ENCODE data around the gene PRAC2. TPM values are rescaled to one million over a fixed set of nuclear protein-coding genes. Genes with fewer than 3 reads are reported as not detected.

PRAC2 gene
- total RNA-seq, 2 donors from 2014 or later = 10.1 to 11.7 TPM

- intact Hi-C loops (cut with DNase I, micrococcal nuclease) = no loop called here
- DNase-seq = no peak
- no peak for ATAC-seq
Observed at GRCh38 chr17:48749621-48750553, 26.9 kb downstream of the PRAC2 start.

- peak; percentile 66 for ATAC-seq
- no peak for DNase-seq
- intact Hi-C loops (cut with DNase I, micrococcal nuclease) = no loop called here
Observed at GRCh38 chr17:48751172-48751571, 28.2 kb downstream of the PRAC2 start.

GRCh38 chr17:48751733-48752398 lies 28.9 kb downstream of the PRAC2 start:
- no peak for ATAC-seq
- intact Hi-C loops (cut with DNase I, micrococcal nuclease) = no loop called here
- DNase-seq = no peak

GRCh38 chr17:48752399-48753288 lies 29.7 kb downstream of the PRAC2 start:
- DNase-seq (no peak), ATAC-seq (no peak)
- intact Hi-C loops (cut with DNase I, micrococcal nuclease) = no loop called here

GRCh38 chr17:48753794-48754499 lies 31.0 kb downstream of the PRAC2 start:
- intact Hi-C loops (cut with DNase I, micrococcal nuclease) = no loop called here
- ATAC-seq (no peak), DNase-seq (no peak)

- intact Hi-C loops (cut with DNase I, micrococcal nuclease) = no loop called here
- no peak for DNase-seq
- ATAC-seq = no peak
Observed at GRCh38 chr17:48754500-48755261, 31.7 kb downstream of the PRAC2 start.

GRCh38 chr17:48755356-48755755 lies 32.4 kb downstream of the PRAC2 start:
- no peak for ATAC-seq
- DNase-seq = no peak
- intact Hi-C loops (cut with DNase I, micrococcal nuclease) = no loop called here

- intact Hi-C loops (cut with DNase I, micrococcal nuclease) = no loop called here
- DNase-seq (peak; percentile 44 to 51), ATAC-seq (peak; percentile 45)
Observed at GRCh38 chr17:48756830-48757251, 33.9 kb downstream of the PRAC2 start.

- intact Hi-C loops (cut with DNase I, micrococcal nuclease) = no loop called here
- ATAC-seq (peak; percentile 67), DNase-seq (peak in 1 of 2 donors; percentile 53)
Observed at GRCh38 chr17:48757524-48757961, 34.6 kb downstream of the PRAC2 start.

- ATAC-seq (no peak), DNase-seq (no peak)
- intact Hi-C loops (cut with DNase I, micrococcal nuclease) = no loop called here
Observed at GRCh38 chr17:48759288-48759687, 36.3 kb downstream of the PRAC2 start.

GRCh38 chr17:48760411-48760810 lies 37.4 kb downstream of the PRAC2 start:
- ATAC-seq = peak; percentile 85
- DNase-seq = peak; percentile 72 to 88
- intact Hi-C loops (cut with DNase I, micrococcal nuclease) = no loop called here

GRCh38 chr17:48761114-48761513 lies 38.1 kb downstream of the PRAC2 start:
- intact Hi-C loops (cut with DNase I, micrococcal nuclease) = no loop called here
- no peak for DNase-seq
- no peak for ATAC-seq

- intact Hi-C loops (cut with DNase I, micrococcal nuclease) = no loop called here
- ATAC-seq = no peak
Observed at GRCh38 chr17:48767263-48767774, 44.3 kb downstream of the PRAC2 start.

GRCh38 chr17:48769009-48769675 lies 46.2 kb downstream of the PRAC2 start:
- DNase-seq (no peak), ATAC-seq (no peak)
- intact Hi-C loops (cut with DNase I, micrococcal nuclease) = no loop called here

More at GRCh38 chr17:48767263-48767774, 44.3 kb downstream of the PRAC2 start:
- no peak for DNase-seq

- ATAC-seq = no peak
- DNase-seq = no peak
- intact Hi-C loops (cut with DNase I, micrococcal nuclease) = no loop called here
Observed at GRCh38 chr17:48770954-48771353, 48.0 kb downstream of the PRAC2 start.

GRCh38 chr17:48773245-48773644 lies 50.3 kb downstream of the PRAC2 start:
- peak; percentile 92 for ATAC-seq
- intact Hi-C loops (cut with DNase I, micrococcal nuclease) = no loop called here
- no peak for DNase-seq

All from left colon (tissue), 2 donors.